Ovary (tissue), 3 donors: Measurements from ENCODE around the gene ACACB.

Source experiments
- CTCF ChIP-seq, 3 donors: fragments of 450-650 bp in 2 of 3; fragments of 200-600 bp in 1 of 3; IDR thresholded peaks; one replicate each; pipeline versions ENCODE4 v1.5.1 to v1.8.0; 2016 to 2022; ENCODE audit warnings: antibody characterized with exemption in 3 of 3, mild to moderate bottlenecking in 1 of 3
- EP300 ChIP-seq: sonication (generic); formaldehyde crosslinking; IDR thresholded peaks from one replicate; pipeline ENCODE4 v1.6.1; 2017; ENCODE audit warnings: antibody characterized with exemption
- POLR2A ChIP-seq: fragments of 450-650 bp; IDR thresholded peaks from one replicate; pipeline ENCODE4 v1.6.1; 2017; ENCODE audit warnings: antibody characterized with exemption, mild to moderate bottlenecking, moderate library complexity
- donor health status: DM: no; HTN: no; CAD: no.

- no peak for TF ChIP-seq POLR2A
- no peak for TF ChIP-seq EP300
- TF ChIP-seq CTCF (IDR thresholded peaks at IDR 0.05), result no peak
Measured at GRCh38 chr12:109167781-109168180, 51.4 kb downstream of the ACACB start.
